WI38 (cell line): ENCODE data around the gene SEMA5A.

Experiments
- H3K4me3 ChIP-seq: 2 replicates; pipeline ENCODE4 v1.5.1; 2011; ENCODE audit warnings: low read depth, mild to moderate bottlenecking, control low read depth, low read length
- TF ChIP-seq, protein P1 (sequence below): IDR thresholded peaks from 2 replicates; pipeline ENCODE4 v1.5.1; 2012; ENCODE audit warnings: low read depth, mild to moderate bottlenecking, control low read depth, low read length

Gene SEMA5A

DNA sequence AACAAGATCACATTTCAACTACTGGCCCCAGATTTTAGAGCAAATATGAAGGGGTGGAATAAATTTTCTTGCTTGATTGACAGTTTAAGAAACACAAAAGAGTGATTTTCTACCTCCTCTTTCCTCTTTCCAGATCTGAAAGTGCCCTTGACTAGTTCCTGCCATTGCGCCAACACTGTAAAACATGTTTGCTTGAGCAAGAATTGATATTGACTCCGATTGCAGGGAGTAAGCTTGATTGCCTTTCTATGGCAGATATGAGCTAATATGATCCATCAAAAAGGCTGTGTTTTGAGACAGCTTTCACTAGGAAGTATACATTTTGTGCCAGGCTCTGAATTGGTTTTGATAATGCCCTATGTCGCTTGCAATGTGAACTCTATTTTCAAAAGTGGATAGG, 508.8 kb downstream of the SEMA5A start:
- TF ChIP-seq, protein P1, sequence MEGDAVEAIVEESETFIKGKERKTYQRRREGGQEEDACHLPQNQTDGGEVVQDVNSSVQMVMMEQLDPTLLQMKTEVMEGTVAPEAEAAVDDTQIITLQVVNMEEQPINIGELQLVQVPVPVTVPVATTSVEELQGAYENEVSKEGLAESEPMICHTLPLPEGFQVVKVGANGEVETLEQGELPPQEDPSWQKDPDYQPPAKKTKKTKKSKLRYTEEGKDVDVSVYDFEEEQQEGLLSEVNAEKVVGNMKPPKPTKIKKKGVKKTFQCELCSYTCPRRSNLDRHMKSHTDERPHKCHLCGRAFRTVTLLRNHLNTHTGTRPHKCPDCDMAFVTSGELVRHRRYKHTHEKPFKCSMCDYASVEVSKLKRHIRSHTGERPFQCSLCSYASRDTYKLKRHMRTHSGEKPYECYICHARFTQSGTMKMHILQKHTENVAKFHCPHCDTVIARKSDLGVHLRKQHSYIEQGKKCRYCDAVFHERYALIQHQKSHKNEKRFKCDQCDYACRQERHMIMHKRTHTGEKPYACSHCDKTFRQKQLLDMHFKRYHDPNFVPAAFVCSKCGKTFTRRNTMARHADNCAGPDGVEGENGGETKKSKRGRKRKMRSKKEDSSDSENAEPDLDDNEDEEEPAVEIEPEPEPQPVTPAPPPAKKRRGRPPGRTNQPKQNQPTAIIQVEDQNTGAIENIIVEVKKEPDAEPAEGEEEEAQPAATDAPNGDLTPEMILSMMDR, result no peak
- no peak overlapping the region for H3K4me3 ChIP-seq

DNA sequence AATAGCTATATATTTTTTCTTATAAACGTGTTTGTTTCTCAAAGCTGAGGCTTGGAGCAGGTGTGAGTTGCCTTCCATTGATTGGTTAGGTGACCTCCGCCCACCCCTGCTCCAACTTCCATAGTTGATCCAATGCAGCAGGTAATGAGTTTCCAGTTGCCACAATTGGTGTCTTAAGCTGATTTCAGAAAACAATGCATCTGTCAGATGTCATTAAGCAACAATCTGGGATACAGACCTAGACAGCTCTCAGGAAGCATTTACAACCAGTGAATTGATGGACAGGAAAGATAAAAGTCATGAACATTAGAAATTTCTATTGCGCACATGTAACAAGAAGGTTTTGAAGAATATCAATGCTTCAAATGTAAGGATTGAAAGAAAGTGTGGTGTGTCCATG, 510.5 kb downstream of the SEMA5A start:
- H3K4me3 ChIP-seq, result no peak overlapping the region
- TF ChIP-seq, protein P1, result no peak

DNA sequence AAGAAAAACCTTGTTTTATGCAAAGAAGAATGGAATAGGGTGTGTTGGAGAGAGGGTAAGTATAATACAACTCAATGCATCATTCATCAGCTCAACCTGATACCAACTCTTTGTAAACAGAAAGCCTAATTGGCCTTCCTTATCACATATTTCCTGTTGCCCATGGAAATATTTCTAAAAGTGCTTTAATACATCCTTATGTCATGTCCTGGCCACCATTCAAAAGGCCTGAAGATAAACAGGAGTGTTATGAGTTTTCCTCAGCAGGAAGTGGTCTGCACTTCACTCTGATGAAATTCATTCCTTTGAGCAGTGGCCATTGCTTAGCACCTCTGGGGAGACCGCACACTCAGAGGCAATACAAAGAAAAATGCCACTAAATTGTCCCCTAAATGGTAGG, 511.2 kb downstream of the SEMA5A start:
- no peak overlapping the region for H3K4me3 ChIP-seq
- TF ChIP-seq, protein P1, result no peak

DNA sequence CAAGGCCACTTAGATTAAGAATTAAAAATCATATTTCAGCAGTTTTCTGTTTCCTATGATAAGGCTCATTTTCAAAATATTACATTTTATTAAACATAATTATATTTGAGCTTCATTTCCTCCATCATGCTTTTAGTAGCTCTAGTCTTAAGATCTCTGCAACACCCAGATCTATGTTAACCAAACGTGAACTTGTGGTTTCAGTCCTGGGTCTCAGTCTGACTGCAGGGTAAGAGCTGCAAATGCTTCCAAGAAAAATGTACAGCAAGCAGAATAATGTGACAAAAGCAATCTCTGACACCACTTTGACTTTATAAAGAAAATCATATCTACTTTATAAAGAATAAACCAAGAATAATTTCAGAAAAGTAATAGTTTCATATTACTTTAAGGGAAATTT, 512.4 kb downstream of the SEMA5A start:
- H3K4me3 ChIP-seq, result no peak overlapping the region
- TF ChIP-seq, protein P1, result no peak

DNA sequence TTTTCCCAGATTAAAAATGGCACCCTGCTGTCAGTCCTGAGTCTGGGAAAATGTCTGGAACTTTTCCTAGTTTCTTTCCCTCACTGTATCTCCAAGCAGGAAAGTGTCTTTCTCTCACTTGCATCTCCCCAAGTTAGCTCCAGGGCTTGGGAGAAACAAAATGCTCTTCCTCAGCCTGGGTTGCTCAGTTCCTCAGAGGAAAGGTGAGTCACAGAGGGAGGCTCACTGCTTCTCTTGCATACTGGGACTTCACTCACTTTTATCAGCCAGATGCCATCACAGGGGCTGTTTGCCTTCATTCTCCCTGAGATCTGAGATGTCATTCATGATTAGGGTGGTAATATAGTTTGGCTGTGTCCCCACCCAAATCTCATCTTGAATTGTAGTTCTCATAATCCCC, 519.9 kb downstream of the SEMA5A start:
- TF ChIP-seq, protein P1, result no peak
- no peak overlapping the region for H3K4me3 ChIP-seq

DNA sequence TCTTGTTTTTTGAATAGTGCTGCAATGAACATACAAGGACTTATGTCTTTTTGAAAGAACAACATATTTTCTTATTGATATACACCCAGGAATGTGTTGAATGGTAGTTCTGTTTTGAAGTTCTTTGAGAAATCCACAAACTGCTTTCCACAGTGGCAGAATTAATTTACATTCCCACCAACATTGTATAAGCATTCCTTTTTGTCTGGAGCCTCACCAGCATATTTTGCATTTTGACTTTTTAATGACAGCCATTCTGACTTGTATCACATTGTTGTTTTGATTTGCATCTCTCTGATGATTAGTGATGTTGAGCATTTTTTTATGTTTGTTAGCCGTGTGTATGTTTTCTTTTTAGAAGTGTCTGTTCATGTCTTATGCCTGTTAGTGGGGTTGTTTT, 524.9 kb downstream of the SEMA5A start:
- TF ChIP-seq, protein P1, result no peak

DNA sequence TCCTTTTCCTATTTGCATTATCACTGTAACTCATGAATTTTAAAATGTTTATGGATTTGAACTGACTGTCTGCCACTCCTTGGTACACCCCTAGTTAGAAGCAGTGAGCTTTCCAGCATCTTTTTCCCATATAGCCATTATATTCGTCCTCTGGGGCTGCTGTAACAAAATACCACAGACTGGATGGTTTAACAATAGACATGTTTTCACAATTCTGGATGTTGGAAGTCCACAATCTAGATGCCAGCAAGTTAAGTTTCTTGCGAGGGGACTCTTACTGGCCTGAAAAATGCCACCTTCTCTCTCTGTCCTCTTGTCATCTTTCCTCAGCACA, 530.0 kb downstream of the SEMA5A start:
- TF ChIP-seq, protein P1, result no peak
- no peak overlapping the region for H3K4me3 ChIP-seq

More for the DNA sequence above, 524.9 kb downstream of the SEMA5A start:
- no peak overlapping the region for H3K4me3 ChIP-seq
